ENCODE measurements around the gene BRF1.

The BRF1 gene

DNA sequence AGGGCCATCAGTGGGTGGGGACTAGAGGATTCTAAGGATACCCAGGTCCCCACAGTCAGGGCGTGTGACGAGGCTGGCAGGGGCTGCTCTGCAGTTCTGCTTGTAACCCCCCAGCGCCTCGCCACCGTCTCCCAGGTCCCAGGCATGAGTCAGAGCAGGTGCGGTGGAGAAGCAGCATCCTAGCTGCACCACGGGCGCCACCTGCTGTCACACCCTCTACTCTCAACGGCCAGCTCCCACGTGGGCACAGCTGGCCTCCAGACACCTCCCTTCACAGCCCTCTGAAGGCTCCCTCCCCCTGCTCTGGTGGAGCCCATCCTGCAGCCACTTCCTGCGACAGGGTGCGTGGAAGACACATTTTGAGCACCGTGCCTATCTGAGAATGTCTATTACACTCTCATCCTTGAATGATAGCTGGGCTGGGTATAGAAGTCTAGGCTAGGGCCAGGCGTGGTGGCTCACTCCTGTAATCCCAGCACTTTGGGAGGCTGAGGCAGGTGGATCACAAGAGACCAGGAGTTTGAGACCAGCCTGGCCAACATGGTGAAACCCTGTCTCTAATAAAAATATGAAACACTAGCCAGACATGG is 112.8 kb downstream of the BRF1 start:
- no peak for DNase-seq

DNA sequence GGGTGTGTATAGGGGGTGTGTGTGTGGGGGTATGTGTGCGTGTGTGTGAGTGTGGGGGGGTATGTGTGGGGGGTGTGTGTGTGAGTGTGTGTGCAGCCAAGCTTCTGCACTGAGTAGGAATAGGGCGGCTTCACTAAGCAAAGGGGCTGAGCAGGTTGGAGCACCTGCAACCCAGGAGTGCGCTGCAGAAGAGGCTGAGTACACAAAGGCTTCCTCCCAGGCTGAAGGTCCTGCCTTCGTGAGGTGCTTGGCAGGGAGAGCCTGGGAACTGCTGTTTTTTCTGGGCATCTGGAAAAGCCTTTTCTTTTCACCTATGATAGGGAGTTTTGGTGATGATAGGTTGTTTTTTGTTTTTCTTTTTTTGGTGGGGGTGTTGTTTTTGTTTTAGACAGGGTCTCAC is 113.7 kb downstream of the BRF1 start:
- DNase-seq, result no peak

DNA sequence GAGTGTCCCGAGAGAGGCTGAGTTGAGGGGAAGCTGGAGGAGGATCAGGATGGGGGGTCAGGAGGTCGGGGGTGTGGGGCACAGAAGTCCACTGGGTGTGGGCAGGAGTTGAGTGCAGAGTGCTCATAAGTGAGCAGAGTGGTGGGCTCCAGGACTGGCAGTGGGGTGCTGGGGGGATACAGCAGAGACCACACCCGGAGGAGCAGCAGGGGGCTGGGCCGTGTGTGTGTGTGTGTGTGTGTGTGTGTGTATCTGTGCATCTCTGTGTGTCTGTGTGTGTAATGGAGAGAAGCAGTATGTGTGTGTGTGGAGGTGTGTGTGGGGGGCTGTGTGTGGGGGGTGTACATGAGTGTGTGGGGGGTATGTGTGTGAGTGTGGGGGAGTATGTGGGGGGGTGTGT is 114.8 kb downstream of the BRF1 start:
- no peak for DNase-seq

DNA sequence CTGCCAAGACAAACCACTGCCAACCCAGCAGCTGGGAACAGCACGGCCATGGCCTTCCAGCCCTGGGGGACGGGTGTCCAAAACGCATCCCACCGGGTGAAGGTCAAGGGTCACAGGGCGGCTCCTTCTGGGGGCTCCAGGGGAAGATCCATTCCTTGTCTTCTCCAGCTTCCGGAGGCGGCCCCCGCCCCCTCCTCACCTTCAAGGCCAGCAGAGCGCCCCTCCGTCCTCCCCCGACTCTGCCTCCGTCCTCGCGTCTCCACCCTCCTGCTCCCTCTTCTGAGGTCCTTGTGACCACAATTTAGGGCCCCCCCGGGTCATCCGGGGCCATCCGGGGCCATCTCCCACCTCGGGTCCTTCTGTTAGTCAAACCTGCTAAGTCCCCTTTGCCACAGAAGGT is 115.8 kb downstream of the BRF1 start:
- DNase-seq, result no peak

DNA sequence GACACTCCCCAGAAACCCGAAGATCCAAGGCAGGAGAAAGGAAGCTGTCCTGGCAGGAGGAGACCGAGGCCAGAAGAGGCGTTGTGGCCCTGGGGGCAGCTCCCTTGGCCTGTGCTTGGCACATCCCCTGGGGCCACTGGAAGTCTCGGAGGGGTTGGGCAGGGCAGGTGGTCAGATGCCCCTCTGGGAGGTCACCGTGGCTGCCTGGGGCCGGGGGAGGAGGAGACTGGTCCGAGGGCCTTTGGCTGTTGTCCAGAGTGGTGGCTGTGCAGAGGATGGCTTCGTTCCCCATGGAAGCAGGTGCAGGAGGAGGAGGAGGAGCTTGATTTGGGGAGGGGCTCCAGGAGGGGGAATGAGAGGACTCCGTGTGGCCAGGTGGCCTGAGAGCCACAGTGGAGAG is 116.3 kb downstream of the BRF1 start:
- no peak for DNase-seq

DNA sequence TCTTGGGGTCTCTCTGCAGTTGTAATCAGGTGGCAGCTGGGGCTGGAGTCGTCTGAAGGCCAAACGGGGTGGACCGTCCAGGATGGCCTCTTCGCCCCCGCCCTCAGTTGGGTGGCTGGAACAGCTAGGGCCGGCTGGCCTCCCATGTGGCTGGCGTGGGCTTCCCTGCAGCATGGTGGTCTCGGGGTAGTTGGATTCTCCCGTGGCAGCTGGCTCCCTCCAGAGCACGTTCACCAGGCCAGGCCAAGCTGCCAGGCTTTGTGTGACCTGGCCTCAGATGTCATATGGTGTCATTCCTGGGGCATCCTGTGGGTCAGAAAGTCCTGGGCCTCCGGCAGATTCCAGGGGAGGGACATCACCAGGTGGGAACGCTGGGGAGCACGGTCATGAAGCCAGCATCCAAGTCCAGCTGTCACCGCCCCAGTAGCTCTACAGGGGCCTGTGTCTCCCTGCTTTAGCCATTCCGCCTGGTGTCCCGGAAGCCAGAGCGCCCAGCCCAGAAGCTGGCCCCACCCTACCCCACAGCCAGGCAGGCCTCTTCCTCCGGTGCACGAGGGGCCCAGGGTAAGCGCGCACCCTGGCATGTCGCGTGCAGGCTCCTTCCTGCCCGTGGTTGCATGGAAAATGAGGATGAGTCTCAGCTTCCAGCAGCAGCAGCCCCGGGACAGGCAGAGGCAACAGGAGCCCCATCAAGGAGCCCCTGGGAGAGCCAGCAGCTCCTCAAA is 118.3 kb downstream of the BRF1 start:
- DNase-seq, result no peak

DNA sequence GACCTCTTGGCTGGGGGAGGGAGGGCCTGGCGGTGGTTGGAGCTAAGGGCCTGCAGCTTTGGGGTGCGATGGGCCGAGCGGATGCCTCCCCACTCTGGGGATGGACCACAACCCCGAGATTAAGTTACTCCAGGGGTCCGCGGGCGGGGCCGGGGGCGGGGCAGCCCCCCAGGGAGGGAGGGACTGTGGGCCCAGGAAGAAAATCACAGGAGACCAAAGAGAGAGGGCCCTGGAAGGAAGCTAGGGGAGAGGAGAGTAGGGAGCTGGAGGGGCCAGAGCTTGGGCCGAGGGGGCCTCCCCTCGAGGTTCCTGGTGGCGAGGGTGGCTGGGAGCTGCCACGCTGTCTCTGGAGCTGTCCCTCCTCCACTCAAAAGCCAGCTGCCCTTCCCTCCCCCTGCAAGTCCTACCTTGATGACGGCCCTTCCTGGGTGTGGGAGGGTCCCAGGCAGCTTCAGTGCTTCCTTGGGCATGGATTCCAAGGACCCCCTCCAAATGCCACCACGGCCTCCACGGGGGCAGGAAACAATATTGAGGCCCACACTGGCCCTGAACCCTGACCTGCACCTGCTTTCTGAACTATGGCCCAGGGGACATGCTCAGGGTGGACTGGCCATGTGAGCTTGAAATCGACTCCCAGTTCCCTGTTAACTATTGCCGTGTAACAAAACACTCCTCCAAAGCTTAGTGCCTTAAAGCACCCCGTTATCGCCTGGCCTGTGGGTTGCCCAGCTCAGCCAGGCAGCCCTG is 119.1 kb downstream of the BRF1 start:
- DNase-seq, result no peak

DNA sequence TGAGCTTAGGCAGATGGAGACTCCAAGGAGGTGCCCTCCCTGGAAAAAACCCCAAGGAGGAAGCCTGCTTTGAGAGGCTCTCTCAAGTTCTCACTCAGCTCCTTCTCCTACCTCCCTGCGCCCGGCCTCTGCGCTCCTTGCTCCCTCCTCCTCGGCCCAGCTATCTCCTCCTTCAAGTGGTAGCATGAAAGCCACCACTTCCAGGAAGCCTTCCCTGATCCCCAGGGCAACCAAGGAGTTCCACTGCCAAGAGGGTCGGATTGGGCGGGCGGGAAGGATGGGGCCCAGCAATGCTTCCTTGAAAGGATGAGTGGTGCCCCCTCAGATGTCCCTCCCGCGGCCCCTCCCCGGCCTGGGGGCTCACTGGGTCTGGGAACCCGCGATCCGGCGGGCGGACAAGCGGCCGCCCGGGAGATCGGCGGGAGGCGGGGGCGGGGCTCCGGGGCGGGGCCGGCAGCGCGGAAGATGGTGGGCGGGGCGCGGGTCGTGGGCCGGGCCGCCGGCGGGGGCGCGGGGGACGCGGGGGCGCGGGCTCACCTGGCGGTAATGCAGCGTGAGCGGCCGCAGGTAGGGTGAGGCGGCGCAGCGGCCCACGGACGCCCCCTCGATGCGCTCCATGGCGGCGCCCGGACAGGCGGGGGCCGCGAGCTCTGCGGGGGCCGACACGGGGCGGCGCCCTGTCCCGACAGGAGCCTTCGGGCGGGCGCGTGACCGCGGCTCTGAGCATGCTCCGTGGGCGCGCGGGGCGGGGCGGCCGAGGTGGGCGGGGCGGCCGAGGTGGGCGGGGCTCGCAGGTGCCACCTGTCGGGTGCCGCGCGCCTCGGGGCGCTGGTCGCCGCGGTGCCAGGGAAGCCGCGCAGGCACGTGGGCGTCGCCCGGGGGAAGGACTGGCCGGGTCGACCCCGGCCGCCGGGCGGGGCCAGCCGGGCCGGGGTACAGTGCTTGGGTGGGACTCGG is 119.9 kb downstream of the BRF1 start, which contains the start of gene NUDT14:
TSS of gene NUDT14 (minus strand) at position 721 of the 957 bp plus-strand sequence. CDS start at position 618, 103 bp downstream.
- peak; percentile 19 for DNase-seq

DNA sequence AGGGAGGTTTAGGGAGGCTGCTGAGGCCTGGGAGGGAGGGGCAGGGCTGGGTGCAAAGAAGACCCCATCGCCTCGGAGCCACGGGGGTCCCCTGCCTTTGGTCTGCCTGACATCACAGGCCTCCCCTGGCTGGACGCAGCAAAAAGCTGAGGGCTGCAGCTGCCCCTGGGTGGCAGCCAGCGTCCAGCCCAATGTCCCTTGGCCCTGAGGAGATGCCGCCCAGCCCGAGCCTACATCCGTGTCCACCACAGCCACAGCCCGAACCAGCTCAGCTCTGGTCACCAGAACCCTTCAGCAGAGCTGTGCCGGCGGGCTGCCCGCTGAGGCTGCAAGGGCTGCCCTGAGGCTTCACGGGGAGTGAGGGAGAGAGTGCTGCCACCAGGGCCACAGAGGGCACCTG is 121.6 kb downstream of the BRF1 start:
- DNase-seq, result no peak

DNA sequence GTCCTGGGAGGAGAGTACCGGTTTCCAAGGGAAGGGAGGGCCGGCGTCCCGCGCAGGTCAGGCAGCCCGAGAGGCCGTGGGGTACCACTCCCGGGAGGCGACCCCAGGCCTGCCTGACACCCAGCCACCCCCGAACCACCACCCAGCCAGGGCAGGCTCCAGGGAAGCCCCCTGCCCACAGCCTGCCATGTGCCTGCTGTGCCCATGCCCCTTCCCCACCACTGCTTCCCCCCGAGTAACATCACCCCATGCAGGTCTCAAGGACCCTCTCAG is 122.0 kb downstream of the BRF1 start:
- DNase-seq, result no peak

DNA sequence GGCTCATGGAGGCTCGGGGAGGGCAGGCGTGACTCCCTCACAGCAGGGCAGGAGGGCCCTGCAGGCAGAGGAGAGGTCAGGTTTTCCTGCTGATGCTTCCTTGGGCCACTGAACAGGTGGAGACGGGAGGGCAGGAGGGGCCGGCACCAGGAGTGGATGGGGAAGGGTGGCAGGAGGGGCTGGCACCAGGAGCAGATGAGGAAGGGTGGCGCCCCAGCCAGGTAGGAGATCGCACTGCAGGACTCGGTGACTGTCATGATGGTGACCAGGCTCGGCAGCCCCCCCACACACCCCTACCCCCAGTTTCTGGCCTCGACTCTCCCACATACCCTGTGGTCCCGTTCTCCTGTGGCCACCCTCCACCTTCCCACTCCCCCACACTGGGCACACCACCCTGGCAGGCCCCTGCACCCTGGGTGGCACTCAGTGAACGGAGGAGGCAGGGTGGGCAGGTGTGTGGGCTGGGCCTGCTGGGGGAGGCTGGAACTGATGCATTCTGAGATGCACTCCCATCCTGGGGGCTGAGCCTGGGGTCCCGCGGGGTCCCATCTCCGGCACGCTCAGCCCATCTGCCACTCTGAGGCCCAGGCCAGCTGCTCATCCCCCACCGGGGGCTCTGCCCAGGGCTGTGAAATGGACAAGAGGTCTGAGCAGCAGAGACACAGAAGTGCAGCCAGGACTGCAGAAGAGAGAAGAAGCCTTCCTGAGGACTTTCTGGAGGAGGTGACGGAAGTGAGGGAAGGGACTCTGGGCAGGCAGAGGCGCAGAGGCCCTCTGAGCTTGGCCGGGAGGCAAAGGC is 122.5 kb downstream of the BRF1 start:
- DNase-seq, result no peak

DNA sequence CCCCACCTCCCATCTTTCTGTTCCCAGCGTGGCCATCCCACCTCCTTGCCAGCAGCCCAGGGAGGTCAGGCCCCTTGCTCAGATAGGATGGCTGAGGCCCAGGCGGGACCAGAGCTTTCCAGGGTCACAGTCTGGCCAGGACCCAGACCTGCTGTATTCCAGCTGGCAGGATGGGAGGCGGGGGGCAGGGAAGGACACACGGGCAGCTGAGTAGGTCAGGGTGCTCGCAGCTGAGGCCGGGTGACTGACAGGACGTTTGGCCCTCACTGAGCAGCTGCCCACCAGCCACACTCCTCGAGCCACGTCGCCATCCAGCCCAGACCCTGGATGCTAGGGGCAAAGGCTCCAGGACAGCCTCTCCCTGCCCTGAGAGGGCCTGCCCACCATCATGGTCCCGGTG is 123.7 kb downstream of the BRF1 start:
- no peak for DNase-seq

DNA sequence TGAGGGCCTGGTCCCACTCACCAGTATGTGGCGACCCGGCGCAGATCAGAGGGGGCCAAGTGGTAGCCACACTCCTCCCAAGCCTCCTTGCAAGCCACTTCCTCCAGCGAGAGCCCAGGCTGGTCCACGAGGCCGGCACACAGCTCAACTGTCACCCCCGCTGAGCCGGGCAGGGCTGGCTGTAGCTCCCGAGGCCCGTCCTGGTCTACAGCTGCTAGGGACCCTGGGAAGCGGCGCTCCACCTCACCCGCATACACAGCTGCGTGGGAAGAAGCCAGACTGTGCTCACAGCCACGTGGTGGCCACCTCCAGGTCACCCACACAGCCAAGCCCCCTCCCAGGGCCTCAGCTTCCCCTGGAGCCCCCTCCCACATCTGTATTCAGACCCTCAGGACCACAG is 124.3 kb downstream of the BRF1 start:
- DNase-seq, result no peak

DNA sequence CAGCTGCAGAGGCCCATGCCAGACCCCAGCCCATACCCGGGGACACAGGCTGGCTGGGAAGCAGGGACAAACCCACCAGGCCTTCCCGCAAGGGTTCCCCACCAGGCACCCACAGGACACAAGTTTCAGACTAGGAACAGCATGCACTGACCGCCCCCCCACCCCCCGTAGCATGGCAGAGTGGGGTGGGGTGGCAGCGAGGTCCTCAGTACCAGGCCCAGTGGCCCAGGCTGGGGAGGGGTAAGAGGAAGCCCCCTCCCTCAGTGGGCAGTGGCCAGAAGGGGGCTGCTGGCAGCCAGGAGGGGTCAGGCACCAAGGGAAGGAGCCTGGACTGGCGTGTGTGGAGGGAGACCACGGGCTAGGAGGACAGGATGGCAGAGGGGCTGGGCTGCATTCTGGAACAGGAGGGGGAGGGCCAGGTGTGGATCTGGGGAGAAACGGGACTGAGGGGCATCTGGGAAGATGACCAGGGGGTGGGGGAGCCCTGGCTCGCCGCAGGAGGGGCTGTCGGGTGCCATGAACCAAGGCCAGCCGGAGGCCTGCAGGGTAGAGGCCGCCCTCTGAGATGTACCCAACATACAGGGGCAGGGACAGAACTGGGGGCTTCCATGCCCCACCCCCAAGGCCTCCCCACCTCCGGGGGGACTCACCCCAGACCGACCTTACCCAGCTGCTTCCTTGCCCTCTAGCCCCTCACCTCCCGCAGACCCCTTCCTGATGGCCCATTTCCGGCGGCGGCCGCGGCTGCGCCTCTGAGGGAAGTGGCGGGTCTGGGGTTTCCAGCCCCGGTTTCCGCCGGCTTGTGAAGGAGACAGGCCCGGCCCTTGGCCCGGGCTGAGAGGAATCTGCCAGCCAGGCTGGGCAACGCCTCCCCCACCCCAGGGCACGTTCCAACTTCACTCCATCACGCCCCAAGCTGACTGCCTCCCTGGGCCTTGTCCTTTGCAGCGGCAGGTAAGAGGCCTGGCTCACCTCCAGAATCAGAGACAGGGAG is 126.6 kb downstream of the BRF1 start:
- DNase-seq, result no peak

DNA sequence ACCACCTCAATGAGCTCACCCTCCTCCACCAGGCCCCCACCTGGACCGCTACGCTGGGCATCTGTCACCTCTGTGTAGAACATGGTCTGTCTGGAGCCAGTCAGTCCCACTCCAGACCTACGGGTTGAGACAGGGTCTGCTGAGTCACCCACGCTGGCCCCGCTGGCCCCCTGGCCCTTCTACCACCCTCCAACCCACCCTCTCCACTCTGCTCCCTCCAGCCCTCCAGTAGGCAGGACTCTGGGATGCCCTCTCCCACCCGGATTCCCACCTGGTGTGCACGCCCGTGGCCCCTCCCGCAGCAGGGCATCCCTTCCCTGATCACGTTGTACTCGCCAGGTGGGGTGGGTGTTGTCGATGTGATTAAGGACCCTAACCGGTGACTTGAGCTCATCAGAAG is 127.7 kb downstream of the BRF1 start:
- DNase-seq, result no peak

DNA sequence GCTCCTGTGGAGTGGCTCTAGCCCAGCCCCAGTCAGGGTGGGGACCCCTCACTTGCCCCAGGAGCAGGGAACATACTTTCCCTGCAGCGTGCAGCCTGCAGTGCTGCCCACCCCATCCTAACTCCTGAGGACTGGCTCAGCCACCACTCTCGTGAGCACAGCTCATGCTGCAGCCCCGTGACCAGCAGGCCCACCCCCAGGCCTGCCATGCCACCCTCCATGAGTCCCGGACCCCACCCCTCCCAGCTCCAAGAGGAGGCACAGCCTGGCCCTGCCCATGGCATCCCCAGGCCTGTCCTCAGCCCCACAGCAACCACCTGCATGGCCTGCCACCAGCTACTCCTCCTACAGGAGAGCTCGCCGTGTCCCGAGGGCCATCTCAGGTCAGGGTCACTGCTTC is 128.3 kb downstream of the BRF1 start:
- no peak for DNase-seq

DNA sequence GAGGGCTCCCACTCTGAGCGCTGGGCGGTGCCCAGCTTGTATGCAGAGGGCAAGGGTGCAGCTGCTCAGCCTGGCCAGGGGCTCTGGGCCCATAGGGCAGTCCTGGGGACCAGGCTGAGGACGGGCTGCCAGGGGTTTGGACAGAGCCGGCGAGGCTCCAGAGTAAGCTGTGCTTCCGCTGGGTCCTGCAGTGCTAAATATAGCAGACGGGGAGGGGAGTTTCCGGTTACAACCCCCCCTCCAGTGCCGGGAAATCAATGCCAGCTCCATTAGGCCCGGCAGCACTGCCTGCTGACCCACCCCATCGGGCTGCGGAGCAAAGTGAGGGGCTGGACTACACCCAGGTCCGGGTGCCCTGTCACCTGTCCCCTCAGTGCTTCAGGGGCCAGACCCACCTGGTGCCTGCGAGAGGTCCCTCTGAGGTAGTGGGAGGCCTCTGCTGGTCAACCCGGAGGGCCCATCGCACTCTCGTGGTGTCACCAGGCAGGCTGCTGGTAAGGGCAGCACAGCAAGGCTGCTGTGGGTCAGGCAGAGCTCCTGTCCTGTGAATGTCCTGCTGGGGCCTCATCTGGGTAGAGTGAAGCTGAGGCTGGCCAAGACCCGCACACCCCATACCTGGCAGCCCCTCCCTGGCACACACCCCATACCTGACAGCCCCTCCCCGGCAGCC is 129.7 kb downstream of the BRF1 start:
- DNase-seq, result peak; percentile 39

DNA sequence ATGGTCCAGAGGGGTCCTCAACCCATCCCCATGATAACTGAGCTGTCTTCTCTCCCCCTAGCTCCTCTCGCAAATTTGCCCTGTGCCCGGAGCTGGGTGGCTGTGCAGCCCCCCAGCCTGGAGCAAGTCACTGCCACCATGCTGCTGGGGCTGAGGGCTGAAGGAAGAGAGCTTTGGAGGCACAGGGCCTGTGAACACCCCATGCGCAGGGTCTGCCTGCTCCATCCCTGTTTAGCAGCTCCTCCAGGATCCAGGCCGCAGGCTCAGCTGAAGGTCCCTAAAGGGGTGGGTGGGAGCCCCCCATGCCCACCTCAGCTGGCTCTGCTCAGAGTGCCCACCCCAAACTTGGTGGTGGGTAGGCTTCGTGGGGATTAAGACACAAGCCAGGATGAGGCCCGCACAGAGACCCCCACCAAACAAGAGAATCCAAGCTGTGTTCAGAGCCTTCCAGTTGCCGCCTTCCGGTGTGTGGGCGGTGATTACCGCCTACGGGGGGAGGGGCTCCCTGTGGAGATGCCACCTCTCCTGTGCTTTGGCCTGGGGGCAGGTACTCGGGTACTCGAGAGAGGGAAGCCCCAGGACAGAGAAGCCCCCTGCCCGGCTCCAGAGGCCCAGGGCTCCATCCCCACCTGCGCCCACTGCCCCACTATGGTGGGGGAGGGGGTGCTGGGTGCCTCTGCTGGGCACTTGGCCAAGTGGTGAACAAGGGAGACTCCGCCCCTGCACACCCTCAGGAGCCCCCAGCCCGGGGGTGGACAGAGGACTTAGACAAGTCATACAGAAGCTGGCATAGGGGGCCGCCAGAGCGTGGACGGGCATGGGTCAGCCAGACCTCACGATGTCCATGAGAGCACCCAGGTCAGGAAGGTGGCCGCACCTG is 130.8 kb downstream of the BRF1 start:
- no peak for DNase-seq

DNA sequence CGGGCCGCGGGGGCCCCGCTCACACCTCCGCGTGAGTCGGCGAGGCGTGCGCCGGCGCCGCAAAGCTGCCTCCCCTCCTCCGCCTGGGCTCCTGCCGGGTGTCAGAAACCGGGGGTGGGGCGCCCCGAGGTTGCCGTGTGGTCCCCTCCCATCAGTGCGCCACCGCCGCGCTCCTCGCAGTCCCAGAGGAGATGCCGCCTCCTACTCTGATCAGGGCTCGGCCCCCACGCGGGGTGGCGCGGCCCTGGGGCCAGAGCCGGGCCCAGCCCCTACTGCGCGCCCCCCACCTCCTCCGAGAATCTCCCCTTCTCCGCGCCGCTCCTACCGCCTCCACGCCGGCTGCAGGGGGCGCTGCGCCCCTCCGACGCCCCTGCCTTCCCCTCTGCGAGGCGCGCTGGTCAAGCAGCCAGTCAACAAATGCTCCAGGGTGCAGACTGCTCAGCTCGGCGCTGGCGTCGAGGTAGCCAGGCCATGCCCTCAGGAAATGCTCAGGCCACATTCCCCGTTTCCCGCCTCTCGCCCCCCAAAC is 131.8 kb downstream of the BRF1 start:
- DNase-seq, result no peak
